Measurements from ENCODE around the gene PRRX2.
"Not testable (repeated sequence)": the region's sequence is repeated elsewhere in the genome, so short reads cannot be mapped to it uniquely, and the experiment has no call there.

PRRX2 gene

DNA sequence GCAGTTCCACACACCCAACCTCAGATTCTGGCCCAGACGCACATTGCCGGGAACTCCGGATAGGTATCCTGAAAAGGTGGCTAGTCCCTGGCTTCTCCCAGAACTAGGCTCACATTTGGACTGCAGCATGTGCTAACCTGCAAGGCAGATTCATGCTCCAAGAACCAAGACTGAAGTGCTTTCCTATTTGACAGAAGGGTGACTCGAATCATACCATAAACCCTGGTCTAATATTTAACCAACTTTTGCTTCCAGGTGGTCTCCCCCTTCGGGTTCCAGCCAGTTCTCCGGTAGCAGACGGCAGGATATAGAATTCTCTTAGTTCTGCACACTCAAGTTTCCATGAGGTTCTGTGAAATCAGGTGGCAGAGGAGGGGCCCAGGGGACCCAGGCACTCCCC is 79.8 kb downstream of the PRRX2 start:
- TF ChIP-seq, protein P1, sequence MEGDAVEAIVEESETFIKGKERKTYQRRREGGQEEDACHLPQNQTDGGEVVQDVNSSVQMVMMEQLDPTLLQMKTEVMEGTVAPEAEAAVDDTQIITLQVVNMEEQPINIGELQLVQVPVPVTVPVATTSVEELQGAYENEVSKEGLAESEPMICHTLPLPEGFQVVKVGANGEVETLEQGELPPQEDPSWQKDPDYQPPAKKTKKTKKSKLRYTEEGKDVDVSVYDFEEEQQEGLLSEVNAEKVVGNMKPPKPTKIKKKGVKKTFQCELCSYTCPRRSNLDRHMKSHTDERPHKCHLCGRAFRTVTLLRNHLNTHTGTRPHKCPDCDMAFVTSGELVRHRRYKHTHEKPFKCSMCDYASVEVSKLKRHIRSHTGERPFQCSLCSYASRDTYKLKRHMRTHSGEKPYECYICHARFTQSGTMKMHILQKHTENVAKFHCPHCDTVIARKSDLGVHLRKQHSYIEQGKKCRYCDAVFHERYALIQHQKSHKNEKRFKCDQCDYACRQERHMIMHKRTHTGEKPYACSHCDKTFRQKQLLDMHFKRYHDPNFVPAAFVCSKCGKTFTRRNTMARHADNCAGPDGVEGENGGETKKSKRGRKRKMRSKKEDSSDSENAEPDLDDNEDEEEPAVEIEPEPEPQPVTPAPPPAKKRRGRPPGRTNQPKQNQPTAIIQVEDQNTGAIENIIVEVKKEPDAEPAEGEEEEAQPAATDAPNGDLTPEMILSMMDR (IDR thresholded peaks at IDR 0.05; ENCODE audit: low read depth, low read length) = no peak
- H3K4me1 ChIP-seq = no peaks in the 10 kb centered on the region
- H3K36me3 ChIP-seq = no peaks in the 10 kb centered on the region
- H3K9me3 ChIP-seq = no peaks in the 10 kb centered on the region
- H3K4me3 ChIP-seq (ENCODE audit: low read depth, low read length) = no peak overlapping the region
- no peak for DNase-seq
- no peaks in the 10 kb centered on the region for H3K27me3 ChIP-seq

DNA sequence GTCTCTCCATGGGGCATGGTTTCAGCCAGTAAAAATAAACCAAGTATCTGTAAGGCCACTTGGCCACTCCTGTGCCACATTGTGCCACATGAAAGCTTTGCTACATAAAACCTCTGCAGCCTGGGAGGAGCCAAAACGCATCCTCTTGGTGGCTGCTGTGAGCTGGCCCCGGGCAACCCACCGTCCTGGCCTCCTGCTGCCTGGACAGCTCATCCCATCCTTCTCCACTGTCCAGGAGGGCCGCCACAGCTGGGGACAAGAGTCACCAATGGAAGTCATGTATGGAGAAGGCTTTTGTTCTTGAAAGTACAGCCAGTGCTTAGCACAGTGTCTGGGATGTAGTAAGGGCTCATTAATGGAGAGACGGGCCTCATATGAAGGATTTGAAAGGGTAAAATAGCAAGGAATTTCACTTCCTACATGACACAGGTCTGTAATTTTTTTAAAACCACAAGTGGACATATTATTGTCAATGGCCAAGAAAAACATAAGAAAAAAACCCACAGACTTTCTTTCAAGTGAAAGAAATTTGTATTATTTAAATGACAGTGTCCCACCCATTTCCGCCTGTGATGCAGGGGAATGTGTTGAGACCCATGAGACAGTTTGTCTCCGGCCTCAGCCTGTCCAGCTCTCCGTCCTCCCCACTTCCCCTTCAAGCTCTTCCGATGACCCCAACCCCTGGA is 80.8 kb downstream of the PRRX2 start:
- DNase-seq = no peak
- TF ChIP-seq, protein P1 (IDR thresholded peaks at IDR 0.05; ENCODE audit: low read depth, low read length) = no peak
- no peaks in the 10 kb centered on the region for H3K9me3 ChIP-seq
- no peak overlapping the region for H3K4me3 ChIP-seq (ENCODE audit: low read depth, low read length)
- H3K27me3 ChIP-seq = no peaks in the 10 kb centered on the region
- H3K36me3 ChIP-seq = no peaks in the 10 kb centered on the region
- H3K4me1 ChIP-seq = no peaks in the 10 kb centered on the region

DNA sequence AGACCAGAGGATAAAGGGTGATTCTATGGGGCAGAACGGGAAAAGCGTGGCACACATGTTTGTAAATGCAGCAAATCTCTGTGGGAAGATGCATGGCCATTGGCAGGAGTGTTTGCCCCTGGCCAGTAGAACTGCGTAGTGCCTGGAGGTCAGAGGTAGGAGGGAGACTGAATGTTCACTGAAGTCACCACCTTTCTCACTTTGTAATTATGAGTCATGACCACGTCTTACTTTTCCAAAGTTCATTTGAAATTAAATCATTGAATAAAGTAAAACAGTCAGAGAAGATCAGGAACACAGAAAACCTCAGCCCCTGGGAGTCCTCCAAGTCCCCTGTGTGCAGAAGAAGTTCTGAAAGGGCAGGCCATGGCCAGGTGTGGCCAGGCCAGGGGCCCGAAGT is 82.8 kb downstream of the PRRX2 start:
- TF ChIP-seq, protein P1 (IDR thresholded peaks at IDR 0.05; ENCODE audit: low read depth, low read length) = no peak
- Histone ChIP-seq H3K9me3 (no peaks in the 10 kb centered on the region), H3K36me3 (no peaks in the 10 kb centered on the region), H3K4me1 (peaks cover 7% of the 10 kb centered on the region), H3K4me3 (ENCODE audit: low read depth, low read length) (no peak overlapping the region), H3K27me3 (no peaks in the 10 kb centered on the region; the same call in 1 of the 2 replicates)
- DNase-seq = no peak

DNA sequence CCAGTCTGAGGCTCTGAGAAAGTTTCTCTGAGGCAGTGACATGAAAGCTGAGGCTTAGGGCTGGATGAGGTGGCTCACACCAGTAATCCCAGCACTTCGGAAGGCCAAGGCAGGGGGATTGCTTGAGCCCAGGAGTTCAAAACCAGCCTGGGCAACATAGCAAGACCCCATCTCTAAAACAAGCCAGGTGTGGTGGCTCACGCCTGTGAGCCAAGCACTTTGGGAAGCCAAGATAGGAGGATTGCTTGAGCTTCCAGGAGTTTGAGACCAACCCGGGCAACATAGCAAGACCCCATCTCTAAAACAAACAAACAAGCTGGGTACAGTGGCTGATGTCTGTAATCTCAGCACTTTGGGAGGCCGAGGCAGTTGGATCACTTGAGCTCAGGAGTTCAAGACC is 83.6 kb downstream of the PRRX2 start:
- H3K4me1 ChIP-seq; H3K4me3 ChIP-seq (ENCODE audit: low read depth, low read length); H3K9me3 ChIP-seq; H3K27me3 ChIP-seq; H3K36me3 ChIP-seq; DNase-seq: not testable (repeated sequence)

DNA sequence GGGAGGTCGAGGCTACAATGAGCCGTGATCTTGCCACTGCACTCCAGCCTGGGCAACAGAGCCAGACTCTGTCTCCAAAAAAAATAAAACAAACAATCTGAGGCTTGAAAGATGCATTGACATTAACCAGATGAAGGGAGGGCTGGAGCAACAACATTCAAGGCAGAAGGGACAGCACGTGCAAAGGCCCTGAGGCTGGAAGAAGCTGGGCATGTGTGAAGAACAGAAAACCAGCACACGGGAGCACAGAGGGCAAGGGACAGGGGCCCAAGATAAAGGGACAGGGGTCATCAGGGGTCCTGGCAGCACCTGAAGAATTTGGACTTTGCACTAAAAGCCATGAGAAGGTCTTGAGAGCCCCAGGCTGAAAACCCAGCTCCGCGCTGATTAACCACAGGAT is 84.1 kb downstream of the PRRX2 start:
- H3K4me3 ChIP-seq (ENCODE audit: low read depth, low read length) = no peak overlapping the region
- peaks cover 7% of the 10 kb centered on the region for H3K4me1 ChIP-seq
- no peaks in the 10 kb centered on the region for H3K9me3 ChIP-seq
- no peaks in the 10 kb centered on the region for H3K36me3 ChIP-seq
- no peaks in the 10 kb centered on the region; the same call in 1 of the 2 replicates for H3K27me3 ChIP-seq
- TF ChIP-seq, protein P1 (IDR thresholded peaks at IDR 0.05; ENCODE audit: low read depth, low read length) = no peak
- DNase-seq = no peak

DNA sequence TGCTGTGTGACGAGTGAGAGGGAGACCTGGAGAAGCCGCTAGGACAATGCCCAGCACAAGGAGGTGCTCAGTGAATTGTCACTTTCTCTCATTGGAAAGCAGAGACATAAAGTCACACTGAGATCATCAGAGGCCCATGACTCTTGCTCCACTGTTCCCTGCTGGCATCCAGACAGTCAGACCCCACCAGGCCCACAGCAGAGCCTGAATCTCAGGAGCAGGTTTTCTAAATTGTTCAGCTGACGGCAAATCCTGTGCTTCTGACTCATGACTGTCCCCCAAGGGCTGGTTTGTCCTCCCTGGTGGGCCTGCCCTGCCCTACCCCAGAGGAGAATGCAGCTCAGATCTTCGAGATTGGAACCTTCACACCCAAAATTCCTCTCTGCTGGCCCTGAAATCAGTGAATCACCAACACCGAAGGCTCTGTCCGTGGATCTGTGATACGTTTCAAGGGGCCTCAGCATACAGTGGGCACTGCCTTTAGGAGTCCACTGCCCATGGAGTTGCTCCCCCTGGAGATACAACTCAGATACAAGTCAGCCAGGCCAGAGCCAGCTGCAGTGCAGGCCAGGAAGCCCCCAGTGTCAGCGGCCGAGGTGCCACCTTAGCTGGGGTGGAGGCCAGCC is 84.7 kb downstream of the PRRX2 start:
- no peaks in the 10 kb centered on the region for H3K9me3 ChIP-seq
- TF ChIP-seq, protein P1 (IDR thresholded peaks at IDR 0.05; ENCODE audit: low read depth, low read length) = no peak
- H3K36me3 ChIP-seq = no peaks in the 10 kb centered on the region
- H3K4me1 ChIP-seq = peaks cover 7% of the 10 kb centered on the region
- H3K27me3 ChIP-seq = no peaks in the 10 kb centered on the region; the same call in 1 of the 2 replicates
- no peak overlapping the region for H3K4me3 ChIP-seq (ENCODE audit: low read depth, low read length)
- no peak for DNase-seq
